Smooth muscle cell (in vitro differentiated cells): ENCODE measurements around the gene GPSM3. TPM values are rescaled to one million over a fixed set of nuclear protein-coding genes. Genes with fewer than 3 reads are reported as not detected.

Experiments
- DNase-seq: peaks from one replicate; lab custom pipeline; 2025; ENCODE audit not compliant: unreplicated experiment; lab: John Stamatoyannopoulos, UW
- H2AFZ ChIP-seq: fragments of 200-600 bp; sonication (generic); 2 replicates; pipeline ENCODE4 v1.6.0; 2016; ENCODE audit warnings: antibody characterized with exemption, low read depth, mild to moderate bottlenecking
- H3F3A ChIP-seq: fragments of 200-600 bp; sonication (generic); 2 replicates; pipeline ENCODE4 v1.6.0; 2017; ENCODE audit warnings: antibody characterized with exemption, low read depth
- H3K27ac ChIP-seq: fragments of 200-600 bp; sonication (generic); 2 replicates; pipeline ENCODE4 v1.5.1; 2016; ENCODE audit warnings: low read depth, mild to moderate bottlenecking
- H3K27me3 ChIP-seq: fragments of 200-600 bp; sonication (generic); 2 replicates; pipeline ENCODE4 v1.6.1; 2016; ENCODE audit warnings: low read depth, mild to moderate bottlenecking
- H3K36me3 ChIP-seq: fragments of 200-600 bp; sonication (generic); 2 replicates; pipeline ENCODE4 v1.5.1; 2016; ENCODE audit warnings: low read depth
- H3K4me1 ChIP-seq: fragments of 200-600 bp; sonication (generic); 2 replicates; pipeline ENCODE4 v1.5.1; 2016; ENCODE audit warnings: low read depth
- H3K4me2 ChIP-seq: fragments of 200-600 bp; sonication (generic); 2 replicates; pipeline ENCODE4 v1.6.0; 2016; ENCODE audit warnings: mild to moderate bottlenecking
- H3K4me3 ChIP-seq: fragments of 200-600 bp; sonication (generic); 2 replicates; pipeline ENCODE4 v1.5.1; 2016; ENCODE audit warnings: mild to moderate bottlenecking
- H3K79me2 ChIP-seq: fragments of 200-600 bp; sonication (generic); 2 replicates; pipeline ENCODE4 v1.6.0; 2016; ENCODE audit warnings: low read depth, mild to moderate bottlenecking
- H3K9ac ChIP-seq: fragments of 200-600 bp; sonication (generic); 2 replicates; pipeline ENCODE4 v1.6.0; 2016; ENCODE audit warnings: low read depth
- H3K9me3 ChIP-seq: fragments of 200-600 bp; sonication (generic); replicated peaks from 2 replicates; pipeline ENCODE4 v1.5.1; 2016; ENCODE audit warnings: low read depth
- H4K20me1 ChIP-seq: fragments of 200-600 bp; sonication (generic); 2 replicates; pipeline ENCODE4 v1.6.0; 2016; ENCODE audit warnings: low read depth
- WGBS: methylation state at CpG from one replicate; pipeline ENCODE4 v1.1.7; 2016; ENCODE audit warnings: low lambda C conversion rate; 5-methylcytosine and 5-hydroxymethylcytosine counted together
- polyA plus RNA-seq: library from polyadenylated mRNA; unstranded; fragments of >200 nt; fragmentation: Nextera tagmentation; extraction: Ambion mirVana; gene quantifications from 2 replicates; pipeline ENCODE4 v1.2.1, GENCODE V29; 2016
- total RNA-seq: library from RNA; depleted of rRNA; stranded (reverse); fragments of >200 nt; gene quantifications from 2 replicates; pipeline ENCODE4 v1.2.3, GENCODE V29; 2014
- TF ChIP-seq, protein P1 (sequence below): fragments of 200-600 bp; sonication (generic); IDR thresholded peaks from 2 replicates; pipeline ENCODE4 v1.5.1; 2017; ENCODE audit warnings: borderline replicate concordance, mild to moderate bottlenecking, antibody characterized with exemption; ENCODE audit not compliant: insufficient read depth, poor library complexity, severe bottlenecking

The GPSM3 gene
- total and polyA plus RNA-seq, 2 experiments from 2014 or later: 5.3 to 15.6 TPM

DNA sequence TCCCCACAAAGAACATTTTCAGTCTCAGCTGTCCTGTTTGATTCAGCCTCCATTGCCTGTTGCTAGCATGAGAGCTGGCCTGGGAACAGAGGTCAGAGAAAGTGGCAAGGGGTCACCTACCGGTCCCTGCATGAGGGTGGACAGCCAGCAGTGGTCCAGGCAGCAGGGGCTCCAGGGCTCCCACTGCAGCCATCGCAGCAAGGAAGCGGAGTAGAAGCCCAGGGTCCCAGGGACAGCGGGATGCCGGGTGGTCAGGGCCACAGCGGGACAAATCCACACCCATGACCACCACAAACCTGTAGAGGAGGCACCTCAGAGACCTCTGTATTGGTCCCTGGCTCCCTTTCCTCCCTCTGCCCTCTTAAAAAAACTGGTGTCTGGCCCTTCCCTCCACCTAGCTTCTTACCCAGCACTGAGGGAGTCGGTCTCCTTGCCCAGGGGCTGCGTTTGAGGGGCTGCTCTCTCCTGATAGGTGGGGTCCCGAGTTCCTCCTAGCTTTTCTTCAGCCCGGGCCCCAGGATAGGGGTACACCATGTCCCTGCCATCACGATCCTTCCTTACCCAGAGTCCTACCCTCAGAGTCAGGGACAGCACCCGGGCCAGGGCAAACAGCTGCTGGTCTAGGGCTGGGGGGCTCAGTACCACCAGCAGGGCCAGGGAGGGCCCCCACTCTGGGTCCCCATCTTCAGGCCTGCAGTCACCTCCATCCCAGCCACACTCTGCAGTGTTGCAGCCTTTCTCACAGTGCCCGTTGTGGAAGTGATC is 8.4 kb upstream of the GPSM3 start:
- Histone ChIP-seq H3K79me2 (no peaks in the 10 kb centered on the region), H3K27ac (no peak overlapping the region), H3K4me2 (no peak overlapping the region), H3K9me3 (no peaks in the 10 kb centered on the region), H3K4me3 (no peak overlapping the region), H3K4me1 (peaks cover 3% of the 10 kb centered on the region), H3F3A (peaks cover 5% of the 10 kb centered on the region), H3K36me3 (no peaks in the 10 kb centered on the region), H2AFZ (no peak overlapping the region), H3K27me3 (peaks cover 7% of the 10 kb centered on the region), H3K9ac (no peak overlapping the region), H4K20me1 (no peaks in the 10 kb centered on the region)
- TF ChIP-seq, protein P1, sequence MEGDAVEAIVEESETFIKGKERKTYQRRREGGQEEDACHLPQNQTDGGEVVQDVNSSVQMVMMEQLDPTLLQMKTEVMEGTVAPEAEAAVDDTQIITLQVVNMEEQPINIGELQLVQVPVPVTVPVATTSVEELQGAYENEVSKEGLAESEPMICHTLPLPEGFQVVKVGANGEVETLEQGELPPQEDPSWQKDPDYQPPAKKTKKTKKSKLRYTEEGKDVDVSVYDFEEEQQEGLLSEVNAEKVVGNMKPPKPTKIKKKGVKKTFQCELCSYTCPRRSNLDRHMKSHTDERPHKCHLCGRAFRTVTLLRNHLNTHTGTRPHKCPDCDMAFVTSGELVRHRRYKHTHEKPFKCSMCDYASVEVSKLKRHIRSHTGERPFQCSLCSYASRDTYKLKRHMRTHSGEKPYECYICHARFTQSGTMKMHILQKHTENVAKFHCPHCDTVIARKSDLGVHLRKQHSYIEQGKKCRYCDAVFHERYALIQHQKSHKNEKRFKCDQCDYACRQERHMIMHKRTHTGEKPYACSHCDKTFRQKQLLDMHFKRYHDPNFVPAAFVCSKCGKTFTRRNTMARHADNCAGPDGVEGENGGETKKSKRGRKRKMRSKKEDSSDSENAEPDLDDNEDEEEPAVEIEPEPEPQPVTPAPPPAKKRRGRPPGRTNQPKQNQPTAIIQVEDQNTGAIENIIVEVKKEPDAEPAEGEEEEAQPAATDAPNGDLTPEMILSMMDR: no peak
- no peak for DNase-seq
- 86% methylated on average over 13 of the region's 13 CpGs for WGBS

DNA sequence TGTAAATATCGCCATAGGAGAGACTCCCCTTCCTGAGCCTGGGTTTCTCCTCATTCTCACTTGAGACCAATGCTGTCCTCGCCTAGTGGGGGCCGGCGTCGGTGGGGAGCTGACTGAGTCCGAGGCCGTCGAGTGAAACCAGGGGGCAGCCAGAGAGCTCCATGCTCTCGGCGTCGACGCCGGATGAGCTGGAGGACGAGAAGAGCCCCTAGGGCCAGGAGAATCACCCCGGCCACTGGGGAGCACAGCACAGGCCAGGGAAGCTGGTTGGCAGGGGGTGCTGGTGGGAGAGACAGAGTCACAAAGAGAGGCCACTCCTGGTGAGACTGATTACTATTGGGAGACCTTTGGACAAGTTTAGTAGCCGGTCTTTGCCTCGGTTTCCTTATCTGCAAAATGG is 6.4 kb upstream of the GPSM3 start:
- H3K9me3 ChIP-seq: no peaks in the 10 kb centered on the region
- H3K9ac ChIP-seq: no peak overlapping the region
- H3K4me2 ChIP-seq: no peak overlapping the region
- no peaks in the 10 kb centered on the region for H3K36me3 ChIP-seq
- H4K20me1 ChIP-seq: no peaks in the 10 kb centered on the region
- H3K4me3 ChIP-seq: no peak overlapping the region
- H3K27me3 ChIP-seq: no peaks in the 10 kb centered on the region
- H3K27ac ChIP-seq: no peak overlapping the region
- no peaks in the 10 kb centered on the region for H3K79me2 ChIP-seq
- TF ChIP-seq, protein P1: no peak
- no peak for DNase-seq
- H3F3A ChIP-seq: peaks cover 19% of the 10 kb centered on the region
- 91% methylated on average over 17 of the region's 17 CpGs for WGBS
- no peak overlapping the region for H2AFZ ChIP-seq
- peaks cover 8% of the 10 kb centered on the region for H3K4me1 ChIP-seq

DNA sequence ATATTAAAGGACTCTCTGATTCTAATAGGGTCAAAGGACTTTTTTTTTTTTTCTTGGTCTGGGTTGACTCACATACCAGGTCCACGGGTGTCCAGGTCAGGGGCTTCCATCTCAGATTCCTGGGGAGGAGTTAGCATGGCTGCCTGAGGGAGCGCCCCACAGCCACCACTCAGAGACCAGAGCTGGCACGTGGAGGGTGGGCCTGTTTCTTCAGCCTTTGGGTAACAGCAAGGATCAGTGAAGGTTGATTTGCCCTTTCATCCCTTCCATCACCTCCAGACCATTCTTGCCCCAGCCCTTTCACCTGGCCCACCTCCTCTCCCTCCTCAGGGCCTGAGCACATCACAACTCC is 5.9 kb upstream of the GPSM3 start:
- Histone ChIP-seq H3K4me2 (no peak overlapping the region), H3K36me3 (no peaks in the 10 kb centered on the region), H3K27me3 (no peaks in the 10 kb centered on the region), H3K79me2 (no peaks in the 10 kb centered on the region), H3K27ac (no peak overlapping the region), H4K20me1 (no peaks in the 10 kb centered on the region), H3K9me3 (no peaks in the 10 kb centered on the region), H3K9ac (no peak overlapping the region), H2AFZ (no peak overlapping the region), H3K4me1 (peaks cover 8% of the 10 kb centered on the region), H3F3A (peaks cover 23% of the 10 kb centered on the region), H3K4me3 (no peak overlapping the region)
- TF ChIP-seq, protein P1: no peak
- no peak for DNase-seq
- 83% methylated on average over 3 of the region's 3 CpGs for WGBS
